ENCODE data around the gene IRF7. TPM values are rescaled to one million over a fixed set of nuclear protein-coding genes. Genes with fewer than 3 reads are reported as not detected.
A peak's percentile ranks its signal among the peaks of the same experiment; 100 is the strongest.

Gene IRF7
- total and polyA plus RNA-seq, 9 of the 15 experiments (the other 6 are each of a cell fraction or from before 2014, with no cell fraction given): 0.27 to 7.6 (median 1.8) TPM

- in situ Hi-C loops (cut with MboI) (no loop called here), intact Hi-C loops (cut with micrococcal nuclease) (no loop called here)
- CTCF ChIA-PET (ENCODE audit: low intra/inter-chr PET ratio): no interaction called here
- 87% methylated on average over 16 of the region's 16 CpGs for WGBS (ENCODE audit: insufficient coverage, low coverage, missing lambda C conversion rate)
- Histone ChIP-seq H3K27me3 (ENCODE audit: control insufficient read depth in 2 of 2, insufficient read depth in 2 of 2, low read length in 2 of 2) (no peaks in the 10 kb centered on the region), H3K27ac (ENCODE audit: extremely low read depth, low read depth, low read length) (no peak overlapping the region), H3K9me3 (replicated peaks; ENCODE audit: control insufficient read depth, insufficient read depth, low read depth, low read length) (no peaks in the 10 kb centered on the region), H3K9me1 (ENCODE audit: control insufficient read depth, insufficient read depth, low read length) (no peaks in the 10 kb centered on the region), H3K4me2 (ENCODE audit: insufficient read depth, low read length) (no peak overlapping the region; the same call in 1 of the 2 replicates), H3K79me2 (ENCODE audit: control insufficient read depth, insufficient read depth, low read length) (peaks cover 45% of the 10 kb centered on the region), H3K4me3 (no peak overlapping the region), H3K9ac (ENCODE audit: insufficient read depth in 1 of 2, low read depth in 2 of 2, low read length in 2 of 2) (peak overlapping the region in 1 of 2 experiments; percentile 70; a peak in 2 of 4 replicates), H4K20me1 (replicated peaks; ENCODE audit: control insufficient read depth, insufficient read depth, low read length) (peaks cover 15% of the 10 kb centered on the region), H2AFZ (ENCODE audit: low read depth, low read length) (no peak overlapping the region), H3K4me1 (replicated peaks in 1 of 2; ENCODE audit: control insufficient read depth in 2 of 2, insufficient read depth in 2 of 2, low read length in 2 of 2) (peaks cover 34 to 66% of the 10 kb centered on the region in 2 experiments), H3K36me3 (ENCODE audit: control insufficient read depth, insufficient read depth, low read length) (peaks cover 12% of the 10 kb centered on the region; the same call in 2 of the 3 replicates)
- ATAC-seq: no peak
- POLR2A ChIA-PET: interaction anchor here (0.9 kb wide), 1 partner anchor 9 kb away, joined by 3 read pairs; no protein-coding TSS in a partner anchor
- DNase-seq (ENCODE audit: extremely low read depth in 1 of 4, low spot score in 3 of 4): no peak
- TF ChIP-seq NFE2L1 (tag; IDR thresholded peaks at IDR 0.05; ENCODE audit: borderline replicate concordance, low read depth) (no peak), GABPB1 (CRISPR knock-in tag; IDR thresholded peaks at IDR 0.05) (no peak), JUNB (CRISPR knock-in tag; conservative IDR thresholded peaks at IDR 0.05) (no peak), SP1 (CRISPR knock-in tag; IDR thresholded peaks at IDR 0.05) (no peak), ZNF274 (IDR thresholded peaks at IDR 0.05; ENCODE audit: borderline replicate concordance, low read depth, low read length) (no peak), ZC3H4 (CRISPR knock-in tag; IDR thresholded peaks at IDR 0.05; ENCODE audit: borderline replicate concordance) (no peak), RAD21 (CRISPR knock-in tag; conservative IDR thresholded peaks at IDR 0.05 in 1 of 2, IDR thresholded peaks at IDR 0.05 in 1 of 2) (no peak), GABPB2 (CRISPR knock-in tag; conservative IDR thresholded peaks at IDR 0.05) (no peak), CBFA2T2 (conservative IDR thresholded peaks at IDR 0.05) (no peak)
- TF ChIP-seq, protein P1, sequence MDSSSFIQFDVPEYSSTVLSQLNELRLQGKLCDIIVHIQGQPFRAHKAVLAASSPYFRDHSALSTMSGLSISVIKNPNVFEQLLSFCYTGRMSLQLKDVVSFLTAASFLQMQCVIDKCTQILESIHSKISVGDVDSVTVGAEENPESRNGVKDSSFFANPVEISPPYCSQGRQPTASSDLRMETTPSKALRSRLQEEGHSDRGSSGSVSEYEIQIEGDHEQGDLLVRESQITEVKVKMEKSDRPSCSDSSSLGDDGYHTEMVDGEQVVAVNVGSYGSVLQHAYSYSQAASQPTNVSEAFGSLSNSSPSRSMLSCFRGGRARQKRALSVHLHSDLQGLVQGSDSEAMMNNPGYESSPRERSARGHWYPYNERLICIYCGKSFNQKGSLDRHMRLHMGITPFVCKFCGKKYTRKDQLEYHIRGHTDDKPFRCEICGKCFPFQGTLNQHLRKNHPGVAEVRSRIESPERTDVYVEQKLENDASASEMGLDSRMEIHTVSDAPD (CRISPR knock-in tag; IDR thresholded peaks at IDR 0.05): no peak
- no peak for FAIRE-seq
- BruUV-seq (replicated peaks): no TSS peak
Measured at GRCh38 chr11:573146-573759, 42.5 kb downstream of the IRF7 start.
